Measurements from ENCODE around the gene TMEM176A. TPM values are rescaled to one million over a fixed set of nuclear protein-coding genes. Genes with fewer than 3 reads are reported as not detected.

The TMEM176A gene
- total RNA-seq, 4 donors from 2014 or later = 4.5 to 20.3 (median 17.9) TPM

DNA sequence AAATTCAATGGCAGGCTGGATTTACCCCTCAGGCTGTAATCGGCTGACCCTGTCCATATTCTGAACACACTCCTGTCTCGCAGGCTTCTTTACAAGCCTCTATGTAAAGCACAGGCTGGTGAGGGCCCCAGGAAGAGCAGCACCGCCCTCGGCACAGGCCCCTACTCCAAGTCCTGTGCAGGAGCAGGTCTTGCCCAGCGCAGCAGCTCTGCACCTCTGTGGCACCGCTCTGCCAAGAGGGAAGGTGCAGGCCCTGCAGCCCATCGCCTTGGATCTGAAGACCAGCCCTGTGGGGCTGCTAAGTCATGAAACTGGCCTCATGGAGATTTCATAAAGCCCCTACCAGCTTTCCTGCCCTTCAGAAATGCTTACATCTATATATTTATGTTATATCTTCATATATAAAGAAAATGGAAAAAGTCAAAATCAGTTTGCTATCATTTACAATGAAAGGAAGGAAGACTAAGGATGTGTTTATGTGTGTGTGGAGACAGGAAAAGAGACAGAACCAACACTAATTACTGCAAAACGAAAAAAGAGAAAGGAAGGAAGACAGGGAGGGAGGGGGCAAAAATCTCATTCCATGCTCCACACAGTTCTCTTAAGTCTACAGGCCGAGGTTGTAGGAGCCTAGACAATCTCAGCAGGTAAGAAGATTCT is 10.0 kb upstream of the TMEM176A start:
- TF ChIP-seq, protein P1, sequence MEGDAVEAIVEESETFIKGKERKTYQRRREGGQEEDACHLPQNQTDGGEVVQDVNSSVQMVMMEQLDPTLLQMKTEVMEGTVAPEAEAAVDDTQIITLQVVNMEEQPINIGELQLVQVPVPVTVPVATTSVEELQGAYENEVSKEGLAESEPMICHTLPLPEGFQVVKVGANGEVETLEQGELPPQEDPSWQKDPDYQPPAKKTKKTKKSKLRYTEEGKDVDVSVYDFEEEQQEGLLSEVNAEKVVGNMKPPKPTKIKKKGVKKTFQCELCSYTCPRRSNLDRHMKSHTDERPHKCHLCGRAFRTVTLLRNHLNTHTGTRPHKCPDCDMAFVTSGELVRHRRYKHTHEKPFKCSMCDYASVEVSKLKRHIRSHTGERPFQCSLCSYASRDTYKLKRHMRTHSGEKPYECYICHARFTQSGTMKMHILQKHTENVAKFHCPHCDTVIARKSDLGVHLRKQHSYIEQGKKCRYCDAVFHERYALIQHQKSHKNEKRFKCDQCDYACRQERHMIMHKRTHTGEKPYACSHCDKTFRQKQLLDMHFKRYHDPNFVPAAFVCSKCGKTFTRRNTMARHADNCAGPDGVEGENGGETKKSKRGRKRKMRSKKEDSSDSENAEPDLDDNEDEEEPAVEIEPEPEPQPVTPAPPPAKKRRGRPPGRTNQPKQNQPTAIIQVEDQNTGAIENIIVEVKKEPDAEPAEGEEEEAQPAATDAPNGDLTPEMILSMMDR (IDR thresholded peaks at IDR 0.05; ENCODE audit: low read depth) = no peak

DNA sequence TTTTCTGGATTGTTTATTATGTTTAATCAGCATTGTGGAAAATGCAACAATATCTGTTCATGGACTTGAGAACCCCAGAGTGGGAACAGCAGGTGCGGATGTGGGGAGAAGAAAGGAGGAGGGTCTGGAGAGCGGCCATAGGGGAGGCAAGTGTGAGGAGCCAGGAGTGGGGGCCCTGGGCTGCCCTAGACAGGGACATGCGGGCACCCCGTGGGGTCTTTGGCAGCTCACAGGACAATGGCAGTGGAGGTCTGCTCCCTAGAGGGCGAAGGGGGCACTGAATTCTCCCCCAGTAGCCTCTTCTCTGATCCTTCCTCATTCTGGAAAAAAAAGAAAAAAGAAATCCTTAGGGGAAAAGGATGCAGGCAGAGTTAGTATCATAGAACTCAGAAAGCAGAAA is 9.3 kb upstream of the TMEM176A start:
- TF ChIP-seq, protein P1 (IDR thresholded peaks at IDR 0.05; ENCODE audit: low read depth) = no peak

DNA sequence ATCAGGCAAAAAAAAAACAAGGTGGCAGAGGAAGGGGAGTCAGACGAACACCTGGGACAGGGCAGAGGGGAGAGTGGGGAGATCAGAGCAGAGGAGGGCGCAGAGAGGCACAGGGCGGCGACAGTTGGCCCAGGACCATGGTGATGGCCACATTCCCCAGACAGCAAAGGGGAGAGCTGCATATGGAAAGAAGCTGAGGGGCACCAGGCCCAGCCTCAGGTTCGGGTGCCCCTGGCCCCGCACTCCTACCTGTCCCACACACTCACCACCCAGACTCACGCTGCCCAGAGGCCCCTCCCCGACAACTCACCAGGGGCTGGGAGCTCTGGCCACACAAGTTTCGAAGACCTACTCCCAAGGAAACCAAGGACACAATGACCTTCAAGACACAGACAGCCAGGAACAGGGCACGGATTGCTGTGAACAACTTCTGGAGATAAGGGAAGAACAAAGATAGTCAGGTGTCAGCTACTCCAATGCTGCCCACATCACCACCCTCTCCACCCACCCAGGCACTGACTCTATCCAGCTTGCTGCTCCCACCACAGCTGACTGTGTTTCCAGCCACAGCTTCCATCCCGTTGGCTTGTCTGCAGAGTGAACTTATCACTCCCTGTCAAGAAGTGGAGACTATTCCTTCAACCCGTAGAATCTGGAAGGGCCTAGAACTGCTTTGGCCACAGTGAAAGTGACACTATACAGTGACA is 8.7 kb upstream of the TMEM176A start:
- TF ChIP-seq, protein P1 (IDR thresholded peaks at IDR 0.05; ENCODE audit: low read depth) = no peak

DNA sequence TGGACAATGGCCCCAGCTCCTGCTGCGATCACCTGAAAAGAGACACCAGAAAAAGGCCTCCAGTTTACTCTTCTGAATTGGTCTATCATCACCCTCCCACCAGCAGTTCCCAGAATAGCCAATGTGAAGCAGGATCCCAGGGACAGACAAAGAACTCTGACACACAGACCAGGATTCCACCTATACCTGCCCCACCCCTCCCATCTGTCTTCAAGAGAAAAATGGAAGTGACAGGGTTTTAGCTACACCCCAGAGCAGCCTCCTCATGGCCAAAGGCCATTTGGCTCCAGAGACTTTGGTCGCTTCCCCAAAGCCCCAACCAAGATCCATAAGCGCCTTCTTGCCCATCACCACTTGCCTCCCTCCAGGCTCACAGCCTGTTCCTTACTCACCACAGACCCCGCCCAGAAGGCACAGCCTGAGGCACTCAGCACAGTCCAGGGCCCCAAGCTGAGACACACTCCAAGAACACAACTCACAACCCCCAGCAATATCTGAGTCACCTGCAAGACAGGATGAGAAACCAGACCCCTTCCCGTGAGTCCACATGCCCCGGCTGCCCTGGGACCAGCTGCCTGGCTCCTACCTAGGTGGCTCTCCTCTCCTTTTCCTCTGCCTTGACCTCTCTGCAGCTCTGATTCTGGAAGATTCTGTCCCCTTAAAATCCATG is 6.9 kb upstream of the TMEM176A start:
- TF ChIP-seq, protein P1 (IDR thresholded peaks at IDR 0.05; ENCODE audit: low read depth) = no peak

DNA sequence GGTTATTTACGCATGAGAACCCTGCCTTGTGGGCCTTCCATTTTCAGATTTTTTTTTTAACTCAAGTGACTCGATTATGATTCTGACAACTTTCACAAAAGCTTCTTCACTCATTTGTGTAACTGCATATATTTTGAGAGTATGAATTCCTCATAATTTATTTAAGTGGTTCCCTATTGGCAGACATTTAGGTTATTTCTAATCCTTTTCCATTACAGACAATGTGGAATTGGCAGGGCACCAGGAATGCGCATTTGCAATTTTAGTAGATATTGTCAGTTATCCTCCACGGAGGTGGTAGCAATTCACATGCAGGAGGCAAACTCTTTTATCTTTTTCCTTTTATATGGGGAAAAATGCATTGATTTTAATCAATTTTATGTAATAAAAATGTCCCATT is 2.9 kb upstream of the TMEM176A start:
- TF ChIP-seq, protein P1 (IDR thresholded peaks at IDR 0.05; ENCODE audit: low read depth) = no peak

DNA sequence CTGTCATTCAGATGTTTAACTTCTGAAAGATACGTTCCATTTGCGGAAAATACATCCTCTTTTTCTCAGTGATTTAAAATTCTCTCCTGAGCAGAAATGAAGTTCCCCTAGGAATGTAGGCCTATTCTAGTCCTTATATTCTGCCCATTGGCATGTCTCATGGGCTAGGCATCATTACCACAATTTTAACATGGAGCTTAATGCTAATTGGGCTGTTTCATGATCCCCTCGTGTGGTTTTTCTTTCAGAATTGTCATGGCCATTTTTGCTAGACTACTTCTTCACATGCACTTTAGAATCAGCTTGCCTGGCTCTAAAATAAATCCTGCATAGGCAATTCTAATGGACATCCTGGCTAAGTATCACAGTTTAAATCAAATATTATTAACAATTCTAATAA is 1.4 kb upstream of the TMEM176A start:
- TF ChIP-seq, protein P1 (IDR thresholded peaks at IDR 0.05; ENCODE audit: low read depth) = no peak

Measured in subcutaneous adipose tissue (tissue), 4 donors.